Stimulated activated naive CD4-positive, alpha-beta T cell treated with Interleukin-2 at 50 U/mL for 16 hours (primary cell): ENCODE results near the gene NRBF2.

ENCODE experiments used
- DNase-seq: peaks from one replicate; lab custom pipeline; 2025; lab: John Stamatoyannopoulos, UW

NRBF2 gene

GRCh38 chr10:63164166-63164623, 31.1 kb downstream of the NRBF2 start:
- DNase-seq, result no peak

- no peak for DNase-seq
Measured at GRCh38 chr10:63165249-63165648, 32.1 kb downstream of the NRBF2 start.

DNA sequence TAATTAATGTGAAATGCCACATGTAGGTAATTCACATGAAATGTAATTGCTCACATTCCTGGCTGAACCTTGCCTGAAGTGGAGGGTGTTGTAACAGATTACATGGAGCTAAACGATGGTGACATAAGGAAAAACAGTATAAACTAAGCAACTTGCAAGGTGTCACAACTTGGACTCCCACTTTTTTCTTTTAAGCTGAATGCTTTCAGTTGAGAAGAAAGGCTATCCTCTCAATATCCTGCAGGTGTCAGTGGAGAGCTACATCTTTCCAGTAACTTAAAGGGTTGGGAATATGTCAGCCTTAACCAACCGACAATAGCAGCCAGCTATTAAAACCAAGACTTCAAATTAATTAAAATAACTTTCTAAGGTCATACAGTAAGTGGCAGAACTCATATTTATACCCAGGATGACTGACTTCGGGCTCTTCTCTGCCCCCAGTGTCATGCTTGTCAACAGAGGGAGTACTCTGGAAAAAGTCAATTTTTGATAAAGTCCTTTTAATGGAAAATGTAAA, 33.7 kb downstream of the NRBF2 start:
- DNase-seq, result no peak

- DNase-seq, result no peak
Measured at GRCh38 chr10:63168821-63169462, 35.8 kb downstream of the NRBF2 start.

GRCh38 chr10:63169624-63170023, 36.5 kb downstream of the NRBF2 start:
- no peak for DNase-seq

DNA sequence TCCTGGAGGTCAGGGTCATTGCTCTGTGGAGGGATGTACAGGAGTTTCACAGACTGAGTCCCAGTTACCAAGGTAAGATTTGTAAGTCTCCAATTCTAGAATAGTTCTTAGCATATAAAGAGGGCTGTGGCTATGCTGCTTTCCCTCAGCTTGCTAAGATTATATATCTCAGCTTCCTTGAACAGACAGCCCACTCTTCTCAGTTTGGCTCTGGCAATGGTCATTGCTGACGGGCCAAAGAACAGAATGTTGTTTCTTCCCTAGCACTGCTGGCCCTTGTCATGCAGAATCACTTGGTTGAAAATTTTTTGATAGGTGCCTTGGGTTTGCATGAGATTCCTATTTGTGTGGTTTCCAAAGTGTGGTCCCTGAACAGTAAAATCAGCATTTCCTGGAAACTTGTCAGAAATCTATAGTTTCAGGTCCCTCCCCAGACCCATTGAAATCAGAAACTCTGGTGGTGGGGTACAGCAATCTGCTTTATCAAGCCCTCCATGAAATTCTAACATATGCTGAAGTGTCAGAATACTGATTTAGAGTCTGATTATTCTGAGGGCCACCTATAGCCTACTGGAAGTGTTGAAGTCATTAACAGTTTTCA, 38.2 kb downstream of the NRBF2 start:
- DNase-seq, result no peak

- DNase-seq, result no peak
Measured at GRCh38 chr10:63171926-63172325, 38.8 kb downstream of the NRBF2 start.

GRCh38 chr10:63173468-63174232, 40.5 kb downstream of the NRBF2 start:
- no peak for DNase-seq

GRCh38 chr10:63175534-63175933, 42.4 kb downstream of the NRBF2 start:
- no peak for DNase-seq

- no peak for DNase-seq
Measured at GRCh38 chr10:63192826-63193225, 59.7 kb downstream of the NRBF2 start.

- no peak for DNase-seq
Measured at GRCh38 chr10:63197344-63198092, 64.4 kb downstream of the NRBF2 start.

GRCh38 chr10:63199716-63200115, 66.6 kb downstream of the NRBF2 start:
- no peak for DNase-seq

GRCh38 chr10:63200431-63200830, 67.3 kb downstream of the NRBF2 start:
- no peak for DNase-seq

DNA sequence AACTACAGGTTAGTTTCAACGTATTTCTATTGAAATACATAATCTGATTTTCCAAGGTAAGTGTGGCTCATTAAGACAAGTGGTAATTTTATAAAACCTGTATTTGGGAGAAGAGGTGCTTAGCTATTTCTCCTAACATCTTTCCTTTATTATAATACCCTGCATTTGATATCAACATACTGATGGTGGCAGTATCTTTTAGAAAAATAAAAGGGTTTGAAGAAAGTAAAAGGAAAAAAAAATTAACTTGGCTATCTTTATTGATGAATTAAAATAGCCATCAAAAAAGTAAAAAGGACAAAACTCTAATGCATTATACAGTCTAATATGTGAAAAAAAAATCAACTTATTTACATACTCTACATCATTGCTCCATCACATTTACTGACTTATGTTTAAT, 68.0 kb downstream of the NRBF2 start:
- DNase-seq, result no peak
